MCF 10A (cell line): ENCODE data around the gene IL31. TPM values are rescaled to one million over a fixed set of nuclear protein-coding genes. Genes with fewer than 3 reads are reported as not detected.

Experiments
- BruUV-seq: library from RNA; stranded (reverse); fragments of 400-500 nt; replicated peaks from 2 replicates; lab custom pipeline; 2021; lab: Mats Ljungman, UMichigan
- CTCF ChIA-PET: fragments of 300-600 bp; sonication (Branson Sonifier 250); formaldehyde crosslinking; extraction: SDS; loops from one replicate; lab custom pipeline; 2021; ENCODE audit warnings: antibody characterized with exemption, inconsistent platforms; lab: Yijun Ruan, JAX
- POLR2A ChIA-PET: fragments of 300-600, 350-650 bp; sonication (Branson Sonifier 250); formaldehyde crosslinking; extraction: SDS; loops from one replicate; lab custom pipeline; 2020; ENCODE audit warnings: antibody characterized with exemption, inconsistent platforms; lab: Yijun Ruan, JAX
- DNase-seq: peaks from one replicate; pipeline ENCODE4 v3.0.0-alpha.2; 2018; ENCODE audit not compliant: unreplicated experiment
- H3K27ac Mint-ChIP-seq: one replicate; pipeline ENCODE4 v1.8.0; 2022; ENCODE audit warnings: mild to moderate bottlenecking, low read depth, mixed read lengths; ENCODE audit not compliant: unreplicated experiment
- H3K27me3 Mint-ChIP-seq: one replicate; pipeline ENCODE4 v1.8.0; 2022; ENCODE audit warnings: mixed read lengths; ENCODE audit not compliant: insufficient read depth, unreplicated experiment
- H3K36me3 Mint-ChIP-seq: one replicate; pipeline ENCODE4 v1.8.0; 2022; ENCODE audit warnings: mild to moderate bottlenecking, moderate library complexity, mixed read lengths; ENCODE audit not compliant: insufficient read depth, unreplicated experiment
- H3K4me1 Mint-ChIP-seq: one replicate; pipeline ENCODE4 v1.8.0; 2022; ENCODE audit warnings: mixed read lengths; ENCODE audit not compliant: insufficient read depth, unreplicated experiment
- H3K4me3 Mint-ChIP-seq: one replicate; pipeline ENCODE4 v1.8.0; 2022; ENCODE audit warnings: mild to moderate bottlenecking, moderate library complexity, mixed read lengths; ENCODE audit not compliant: unreplicated experiment
- H3K9me3 Mint-ChIP-seq: one replicate; pipeline ENCODE4 v1.8.0; 2022; ENCODE audit warnings: mixed read lengths; ENCODE audit not compliant: unreplicated experiment
- intact Hi-C: fragments of 100-400 bp; cut with micrococcal nuclease; formaldehyde crosslinking; loops from 2 replicates; pipeline ENCODE4 v1.14.1; 2022
- total RNA-seq: library from RNA; stranded (reverse); gene quantifications from 2 replicates; pipeline ENCODE4 v1.2.3, GENCODE V29; 2022
- TF ChIP-seq, protein P1 (sequence below): fragments of 200-600 bp; IDR thresholded peaks from one replicate; pipeline ENCODE4 v1.8.0; 2022; ENCODE audit warnings: antibody characterized with exemption, mild to moderate bottlenecking; ENCODE audit not compliant: unreplicated experiment

The IL31 gene
- total RNA-seq, 1 experiment from 2014 or later, result not detected

DNA sequence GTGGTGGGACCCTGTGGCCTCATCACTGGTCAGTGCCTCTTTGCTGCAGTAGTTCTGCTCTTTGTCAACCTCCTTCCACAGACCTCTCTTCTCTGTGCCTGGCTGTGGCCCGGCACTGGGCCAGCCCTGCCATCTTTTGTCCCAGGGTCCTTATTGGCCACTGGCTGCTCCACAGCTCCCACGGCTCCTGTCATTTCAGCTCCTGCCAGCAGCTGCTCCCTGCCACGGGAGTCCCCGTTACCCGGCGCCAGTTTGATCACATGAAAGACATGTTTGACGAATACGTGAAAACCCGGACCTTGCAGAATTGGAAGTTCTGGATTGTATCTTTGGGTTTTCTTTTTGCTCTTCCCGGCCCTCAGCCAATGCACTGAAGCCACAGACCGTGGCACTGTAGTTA, 35.4 kb downstream of the IL31 start:
- ChIA-PET CTCF (interaction anchor here (0.5 kb wide), 1 partner anchor 17 kb away, joined by 4 read pairs; no protein-coding TSS in a partner anchor), POLR2A (no interaction called here)
- DNase-seq, result no peak
- intact Hi-C loops, result no loop called here
- H3K27ac Mint-ChIP-seq, result no peak overlapping the region
- no peaks in the 10 kb centered on the region for H3K27me3 Mint-ChIP-seq
- BruUV-seq, result no TSS peak
- H3K9me3 Mint-ChIP-seq, result no peaks in the 10 kb centered on the region
- TF ChIP-seq, protein P1, sequence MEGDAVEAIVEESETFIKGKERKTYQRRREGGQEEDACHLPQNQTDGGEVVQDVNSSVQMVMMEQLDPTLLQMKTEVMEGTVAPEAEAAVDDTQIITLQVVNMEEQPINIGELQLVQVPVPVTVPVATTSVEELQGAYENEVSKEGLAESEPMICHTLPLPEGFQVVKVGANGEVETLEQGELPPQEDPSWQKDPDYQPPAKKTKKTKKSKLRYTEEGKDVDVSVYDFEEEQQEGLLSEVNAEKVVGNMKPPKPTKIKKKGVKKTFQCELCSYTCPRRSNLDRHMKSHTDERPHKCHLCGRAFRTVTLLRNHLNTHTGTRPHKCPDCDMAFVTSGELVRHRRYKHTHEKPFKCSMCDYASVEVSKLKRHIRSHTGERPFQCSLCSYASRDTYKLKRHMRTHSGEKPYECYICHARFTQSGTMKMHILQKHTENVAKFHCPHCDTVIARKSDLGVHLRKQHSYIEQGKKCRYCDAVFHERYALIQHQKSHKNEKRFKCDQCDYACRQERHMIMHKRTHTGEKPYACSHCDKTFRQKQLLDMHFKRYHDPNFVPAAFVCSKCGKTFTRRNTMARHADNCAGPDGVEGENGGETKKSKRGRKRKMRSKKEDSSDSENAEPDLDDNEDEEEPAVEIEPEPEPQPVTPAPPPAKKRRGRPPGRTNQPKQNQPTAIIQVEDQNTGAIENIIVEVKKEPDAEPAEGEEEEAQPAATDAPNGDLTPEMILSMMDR, result no peak
- H3K4me3 Mint-ChIP-seq, result no peak overlapping the region
- peaks cover 42% of the 10 kb centered on the region for H3K36me3 Mint-ChIP-seq
- H3K4me1 Mint-ChIP-seq, result no peaks in the 10 kb centered on the region

DNA sequence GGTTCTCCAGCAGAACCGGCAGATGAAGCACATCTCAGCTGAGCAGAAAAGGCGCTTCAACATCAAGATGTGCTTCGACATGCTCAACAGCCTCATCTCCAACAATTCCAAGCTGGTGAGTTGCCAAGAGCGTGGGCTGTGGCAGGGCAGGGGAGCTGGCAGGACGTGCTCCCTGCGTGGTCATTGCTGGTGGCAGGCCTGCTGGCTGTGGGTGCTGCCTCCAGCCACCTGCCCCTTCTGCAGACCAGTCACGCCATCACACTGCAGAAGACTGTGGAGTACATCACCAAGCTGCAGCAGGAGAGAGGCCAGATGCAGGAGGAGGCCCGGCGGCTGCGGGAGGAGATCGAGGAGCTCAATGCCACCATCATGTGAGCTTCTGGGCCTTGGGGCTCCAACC, 35.8 kb downstream of the IL31 start:
- Mint-ChIP-seq H3K27me3 (no peaks in the 10 kb centered on the region), H3K4me1 (no peaks in the 10 kb centered on the region), H3K9me3 (no peaks in the 10 kb centered on the region), H3K4me3 (no peak overlapping the region), H3K27ac (no peak overlapping the region), H3K36me3 (peaks cover 42% of the 10 kb centered on the region)
- BruUV-seq, result no TSS peak
- TF ChIP-seq, protein P1, result no peak
- CTCF ChIA-PET, result interaction anchor here (0.5 kb wide), 1 partner anchor 16 kb away, joined by 4 read pairs; no protein-coding TSS in a partner anchor
- intact Hi-C loops, result no loop called here
- no peak for DNase-seq
- POLR2A ChIA-PET, result no interaction called here

DNA sequence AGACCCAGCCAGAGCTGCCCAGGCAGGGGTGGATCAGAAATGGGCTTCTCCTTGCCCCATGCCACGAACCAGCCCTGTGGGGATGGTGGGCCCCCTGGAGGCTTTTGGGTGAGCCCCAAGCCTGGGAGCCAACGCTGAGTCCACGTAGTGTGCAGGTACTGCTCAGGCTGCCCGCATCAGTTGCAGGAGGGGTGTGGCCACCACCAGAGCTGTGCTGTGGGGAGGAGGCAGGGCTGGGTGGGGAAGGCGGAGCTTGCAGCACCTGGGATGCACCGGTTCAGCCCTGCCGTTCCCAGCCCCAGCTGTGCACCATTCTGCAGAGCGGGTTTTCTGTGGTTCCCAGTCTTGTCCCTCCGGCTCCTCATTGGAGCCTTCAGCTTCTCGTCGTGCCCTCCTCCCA, 36.3 kb downstream of the IL31 start:
- POLR2A ChIA-PET, result no interaction called here
- TF ChIP-seq, protein P1, result no peak
- Mint-ChIP-seq H3K4me3 (no peak overlapping the region), H3K4me1 (no peaks in the 10 kb centered on the region), H3K9me3 (no peaks in the 10 kb centered on the region), H3K27ac (no peak overlapping the region), H3K27me3 (no peaks in the 10 kb centered on the region), H3K36me3 (peaks cover 42% of the 10 kb centered on the region)
- CTCF ChIA-PET, result no interaction called here
- intact Hi-C loops, result no loop called here
- DNase-seq, result no peak
- no TSS peak for BruUV-seq

DNA sequence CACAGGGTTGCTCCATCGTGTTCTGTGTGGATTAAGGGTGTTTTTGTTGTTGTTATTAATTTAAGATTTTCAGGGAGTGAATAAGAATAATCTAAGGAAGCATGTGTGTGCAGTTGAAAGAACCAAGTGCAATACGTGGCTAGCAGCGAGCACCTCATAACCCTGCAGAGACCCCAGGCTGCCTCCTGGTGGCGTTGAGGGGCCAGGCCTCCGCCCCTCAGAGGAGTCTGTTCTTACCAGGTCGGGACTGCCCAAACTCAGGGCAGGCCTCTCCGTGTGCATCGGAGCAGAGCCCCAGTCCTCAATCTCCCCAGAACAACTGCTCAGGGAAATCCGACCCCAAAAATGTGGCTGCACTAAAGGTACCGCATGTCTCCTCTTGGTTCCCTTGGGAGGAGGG, 36.8 kb downstream of the IL31 start:
- POLR2A ChIA-PET, result no interaction called here
- DNase-seq, result no peak
- intact Hi-C loops, result no loop called here
- BruUV-seq, result no TSS peak
- CTCF ChIA-PET, result no interaction called here
- H3K9me3 Mint-ChIP-seq, result no peaks in the 10 kb centered on the region
- peaks cover 39% of the 10 kb centered on the region for H3K36me3 Mint-ChIP-seq
- no peaks in the 10 kb centered on the region for H3K4me1 Mint-ChIP-seq
- no peak overlapping the region for H3K27ac Mint-ChIP-seq
- TF ChIP-seq, protein P1, result no peak
- H3K27me3 Mint-ChIP-seq, result no peaks in the 10 kb centered on the region
- no peak overlapping the region for H3K4me3 Mint-ChIP-seq
